ENCODE measurements around the gene ADGRE3.

The ADGRE3 gene

GRCh38 chr19:14674764-14675163 is at the start of gene ADGRE3:
TSS of gene ADGRE3 (minus strand) at chr19:14674844. CDS start at chr19:14674770, 74 bp downstream.
- DNase-seq (ENCODE audit: low read depth), result no peak

DNA sequence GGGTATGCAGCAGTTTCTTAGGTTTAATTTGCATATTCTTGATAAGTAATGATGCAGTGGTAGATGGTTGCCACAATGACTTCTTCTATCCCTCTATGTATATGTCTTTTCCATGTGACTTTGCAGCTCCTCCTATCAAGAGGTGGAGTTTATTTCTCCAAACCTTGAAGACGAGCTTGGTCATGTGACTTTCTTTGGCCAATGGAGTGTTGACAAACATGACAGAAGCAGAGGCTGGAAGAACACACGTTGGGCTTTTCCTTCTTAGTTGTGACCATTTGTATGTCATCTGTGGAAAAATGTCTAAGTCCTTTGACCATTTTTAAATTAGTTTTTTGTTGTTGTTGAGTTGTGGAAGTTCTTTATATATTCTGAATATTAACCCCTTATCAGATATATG is 47.5 kb upstream of the ADGRE3 start:
- no peak for DNase-seq (ENCODE audit: low read depth)

GRCh38 chr19:14719162-14719561 is 44.5 kb upstream of the ADGRE3 start:
- no peak for DNase-seq (ENCODE audit: low read depth)

GRCh38 chr19:14718522-14719116 is 44.0 kb upstream of the ADGRE3 start:
- peak; percentile 10 for DNase-seq (ENCODE audit: low read depth)

GRCh38 chr19:14715841-14716240 is 41.2 kb upstream of the ADGRE3 start:
- no peak for DNase-seq (ENCODE audit: low read depth)

- DNase-seq (ENCODE audit: low read depth), result no peak
These were observed 29.8 kb upstream of the ADGRE3 start for GRCh38 chr19:14704450-14704849.

DNA sequence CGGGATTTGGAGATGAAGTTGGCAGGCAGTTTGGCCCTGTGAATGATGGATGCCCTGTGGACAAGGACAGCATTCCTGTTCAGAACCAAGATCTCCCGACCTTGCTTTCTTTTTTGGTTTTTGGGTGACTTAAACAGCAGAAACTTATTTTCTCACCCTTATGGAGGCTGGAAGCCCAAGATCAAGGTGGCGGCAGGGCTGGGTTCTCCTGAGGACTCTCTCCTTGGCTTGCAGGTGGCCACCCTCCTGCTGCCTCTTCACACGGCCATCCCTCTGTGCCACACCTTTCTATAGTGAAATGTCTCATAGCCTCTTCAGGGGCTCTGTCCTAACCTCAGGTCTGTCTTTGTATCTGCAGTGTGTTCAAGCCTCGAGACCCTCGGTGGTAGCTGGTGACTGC is 29.2 kb upstream of the ADGRE3 start:
- DNase-seq (ENCODE audit: low read depth), result no peak

GRCh38 chr19:14700711-14701375 is 26.2 kb upstream of the ADGRE3 start:
- DNase-seq (ENCODE audit: low read depth), result no peak

GRCh38 chr19:14699641-14700040 is 25.0 kb upstream of the ADGRE3 start:
- no peak for DNase-seq (ENCODE audit: low read depth)

GRCh38 chr19:14695471-14695870 is 20.8 kb upstream of the ADGRE3 start:
- DNase-seq (ENCODE audit: low read depth), result no peak

DNA sequence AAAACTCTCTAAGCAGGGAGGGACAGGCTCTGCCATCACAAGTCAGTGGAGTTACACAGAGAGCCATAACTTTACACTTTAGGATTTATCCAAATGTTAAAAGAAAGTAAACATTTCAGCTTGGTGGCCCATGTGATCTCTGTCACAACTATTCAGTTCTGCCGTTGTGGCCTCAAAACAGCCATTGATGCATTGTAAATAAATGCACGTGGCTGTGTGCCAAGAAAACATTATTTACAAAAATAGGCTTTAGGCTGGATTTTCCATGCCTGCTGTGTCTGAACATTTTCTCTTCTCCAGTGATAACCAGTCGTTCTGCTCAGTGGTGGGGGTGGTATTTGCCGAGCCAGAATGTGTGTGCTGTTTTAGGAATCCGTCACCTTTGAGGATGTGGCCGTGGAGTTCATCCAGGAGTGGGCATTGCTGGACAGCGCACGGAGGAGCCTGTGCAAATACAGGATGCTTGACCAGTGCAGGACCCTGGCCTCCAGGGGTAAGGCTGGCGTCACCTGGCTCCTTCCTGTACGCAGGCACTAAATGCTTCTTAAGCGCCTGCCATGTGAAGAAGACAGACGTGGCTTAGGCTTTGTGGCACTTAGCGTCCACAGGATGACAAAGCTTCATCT is 20.1 kb upstream of the ADGRE3 start:
- DNase-seq (ENCODE audit: low read depth), result no peak

DNA sequence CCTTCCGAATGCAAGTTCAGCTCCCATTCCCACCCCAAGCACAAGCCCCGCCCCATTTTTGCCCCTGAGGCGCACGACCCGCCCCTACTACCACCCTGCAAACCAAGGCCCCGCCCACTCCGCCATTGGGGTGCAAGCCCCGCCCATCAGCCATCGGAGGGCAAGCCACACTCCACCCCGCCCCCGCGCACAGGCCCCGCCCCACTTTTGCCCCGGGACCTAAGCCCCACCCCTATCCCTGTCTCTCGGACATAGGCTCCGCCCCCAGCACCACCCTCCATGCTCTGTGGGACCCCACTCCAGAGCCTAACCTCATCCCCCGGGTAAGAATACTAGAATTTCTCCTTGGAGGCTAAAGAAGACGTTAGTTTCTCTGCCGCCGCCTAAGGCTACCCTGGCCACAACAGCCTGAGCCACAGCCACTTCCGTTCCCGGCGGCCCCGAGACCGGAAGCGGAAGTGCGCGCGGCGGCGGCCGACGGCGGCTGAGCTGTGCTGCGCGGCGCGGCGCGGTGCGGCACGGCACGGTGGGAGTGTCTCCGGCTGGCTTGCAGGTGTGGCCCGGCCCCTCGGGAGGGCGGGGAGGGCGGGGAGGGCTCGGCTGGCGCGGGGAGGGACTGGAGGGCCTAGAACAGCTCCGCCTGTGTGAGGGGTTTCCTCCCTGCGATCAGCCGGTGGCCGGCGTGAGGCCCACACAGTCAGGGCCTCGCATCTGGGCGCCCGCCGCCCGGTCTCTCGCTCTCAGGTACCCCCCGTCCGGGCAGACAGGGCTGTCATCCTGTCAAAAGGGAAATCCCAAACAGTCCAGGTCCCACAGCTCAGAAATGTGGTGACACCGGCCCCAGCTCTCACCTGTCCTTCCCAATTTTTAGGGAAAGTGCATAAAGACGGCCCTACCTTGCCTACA is 15.2 kb upstream of the ADGRE3 start, which contains the start of gene ZNF333:
ZNF333 (plus strand) TSS at position 451 of the 906 bp plus-strand sequence. CDS start 3,444 bp downstream, outside the sequence.
- peak; percentile 90 for DNase-seq (ENCODE audit: low read depth)

- peak; percentile 8 for DNase-seq (ENCODE audit: low read depth)
These were observed 11.8 kb upstream of the ADGRE3 start for GRCh38 chr19:14686411-14686810.

- no peak for DNase-seq (ENCODE audit: low read depth)
These were observed 8.8 kb upstream of the ADGRE3 start for GRCh38 chr19:14683439-14683838.

- DNase-seq (ENCODE audit: low read depth), result no peak
These were observed 7.4 kb upstream of the ADGRE3 start for GRCh38 chr19:14682084-14682483.

DNA sequence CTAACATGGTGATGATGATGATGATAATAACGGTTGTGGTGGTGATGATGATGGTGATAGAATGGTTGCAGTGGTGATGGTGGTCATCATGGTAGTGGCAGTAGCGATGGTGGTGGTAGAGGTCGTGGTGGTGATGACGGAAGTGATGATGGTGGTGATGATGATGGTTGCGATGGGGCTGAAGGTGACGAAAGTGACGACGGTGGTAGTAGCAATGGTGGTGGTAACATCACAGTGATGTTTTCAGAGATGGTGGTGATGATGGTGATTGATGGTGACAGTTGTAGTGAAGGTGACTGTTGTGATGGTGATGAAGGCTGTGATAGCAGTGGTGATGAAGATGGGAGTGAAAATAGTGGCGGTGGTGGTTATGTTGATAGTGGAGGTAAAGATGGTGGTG is 3.6 kb upstream of the ADGRE3 start:
- DNase-seq (ENCODE audit: low read depth), result no peak

GRCh38 chr19:14677464-14677863 is 2.8 kb upstream of the ADGRE3 start:
- DNase-seq (ENCODE audit: low read depth), result no peak

DNA sequence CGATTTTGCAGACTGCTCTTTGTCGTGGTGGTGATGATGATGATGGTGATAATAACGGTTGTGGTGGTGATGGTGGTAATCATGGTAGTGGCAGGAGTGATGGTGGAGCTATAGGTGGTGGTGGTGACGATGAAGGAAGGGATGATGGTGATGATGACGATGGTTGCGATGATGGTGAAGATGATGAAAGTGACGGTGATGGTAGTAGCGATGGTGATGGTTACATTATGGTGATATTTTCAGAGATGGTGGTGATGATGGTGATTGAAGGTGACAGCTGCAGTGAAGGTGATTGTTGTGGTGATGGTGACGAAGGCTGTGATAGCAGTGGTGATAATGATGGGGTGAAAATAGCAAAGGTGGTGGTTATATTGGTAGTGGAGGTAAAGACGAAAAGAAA is 2.1 kb upstream of the ADGRE3 start:
- no peak for DNase-seq (ENCODE audit: low read depth)

DNA sequence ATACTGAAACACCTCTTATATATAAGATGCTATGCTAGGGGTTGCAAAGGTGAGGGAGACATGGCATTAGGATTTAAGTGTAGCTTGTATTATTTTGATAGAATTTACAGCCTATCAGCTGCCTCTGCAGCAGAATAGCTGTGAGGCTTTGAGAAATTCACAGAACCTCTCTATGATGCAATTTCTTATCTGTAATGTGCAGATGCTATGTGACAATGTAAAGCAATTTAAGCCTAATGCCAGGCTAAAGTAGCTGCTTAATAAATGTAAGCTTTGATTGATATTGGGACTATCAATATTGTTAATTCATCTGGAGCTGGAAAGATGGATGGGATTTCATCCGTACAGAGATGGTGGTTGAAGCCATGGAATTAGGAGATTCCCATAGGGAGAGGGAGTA is 1.6 kb downstream of the ADGRE3 start:
- DNase-seq (ENCODE audit: low read depth), result no peak

- no peak for DNase-seq (ENCODE audit: low read depth)
These were observed 2.3 kb downstream of the ADGRE3 start for GRCh38 chr19:14672188-14672872.

DNA sequence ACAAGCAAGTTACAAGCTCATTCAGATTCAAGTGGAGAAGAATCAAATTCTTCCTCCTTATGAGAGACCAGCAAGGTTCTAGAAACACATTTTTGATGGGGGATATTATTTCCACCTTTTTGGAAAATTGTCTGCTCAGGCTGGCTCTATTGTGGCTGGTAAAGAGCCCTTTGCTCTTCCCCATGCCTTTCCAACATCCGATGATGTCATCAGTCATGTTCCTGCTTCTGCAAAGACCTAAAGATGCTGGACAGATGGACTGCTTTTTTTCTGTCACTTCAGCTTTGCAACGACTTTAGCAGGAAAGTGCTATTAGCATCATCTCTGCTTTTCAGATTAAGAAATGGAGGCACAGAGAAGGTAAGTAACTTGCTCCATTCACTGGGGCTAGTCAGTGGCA is 4.2 kb downstream of the ADGRE3 start:
- DNase-seq (ENCODE audit: low read depth), result no peak

GRCh38 chr19:14669940-14670339 is 4.7 kb downstream of the ADGRE3 start:
- DNase-seq (ENCODE audit: low read depth), result no peak
